ENCODE data around the gene BMPR1B.

The BMPR1B gene

DNA sequence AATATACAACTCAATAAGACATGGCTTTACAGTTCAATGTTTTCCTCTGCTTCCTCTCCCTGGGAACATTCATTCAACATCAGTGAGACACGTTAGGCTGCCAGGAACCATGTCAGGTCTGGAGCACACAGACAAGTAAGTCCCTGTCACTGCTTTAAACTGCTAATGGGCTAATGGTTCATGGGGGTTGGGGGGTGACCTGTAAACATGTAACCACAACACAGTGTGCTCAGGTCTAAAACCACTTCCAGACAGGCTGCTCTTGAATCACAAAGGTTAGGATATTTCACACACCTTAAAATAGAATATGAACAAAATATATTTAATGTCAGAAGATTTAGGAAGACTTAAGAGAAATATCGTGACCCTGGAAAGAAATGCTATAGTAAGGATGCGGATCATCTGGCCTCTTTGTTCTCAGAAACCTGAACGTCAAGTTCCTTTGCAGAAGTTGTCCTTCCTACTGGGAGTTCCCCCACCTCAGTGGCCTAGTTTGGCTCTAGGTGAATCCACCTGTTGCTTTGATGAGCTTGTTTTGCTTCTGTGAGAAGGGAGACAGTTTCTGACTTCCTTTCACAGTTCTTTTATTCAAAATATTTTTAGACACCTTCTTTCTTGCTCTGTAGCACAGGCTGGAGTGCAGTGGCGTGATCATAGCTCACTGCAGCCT, 431.1 kb downstream of the BMPR1B start:
- no peak for DNase-seq (ENCODE audit: low spot score)

DNA sequence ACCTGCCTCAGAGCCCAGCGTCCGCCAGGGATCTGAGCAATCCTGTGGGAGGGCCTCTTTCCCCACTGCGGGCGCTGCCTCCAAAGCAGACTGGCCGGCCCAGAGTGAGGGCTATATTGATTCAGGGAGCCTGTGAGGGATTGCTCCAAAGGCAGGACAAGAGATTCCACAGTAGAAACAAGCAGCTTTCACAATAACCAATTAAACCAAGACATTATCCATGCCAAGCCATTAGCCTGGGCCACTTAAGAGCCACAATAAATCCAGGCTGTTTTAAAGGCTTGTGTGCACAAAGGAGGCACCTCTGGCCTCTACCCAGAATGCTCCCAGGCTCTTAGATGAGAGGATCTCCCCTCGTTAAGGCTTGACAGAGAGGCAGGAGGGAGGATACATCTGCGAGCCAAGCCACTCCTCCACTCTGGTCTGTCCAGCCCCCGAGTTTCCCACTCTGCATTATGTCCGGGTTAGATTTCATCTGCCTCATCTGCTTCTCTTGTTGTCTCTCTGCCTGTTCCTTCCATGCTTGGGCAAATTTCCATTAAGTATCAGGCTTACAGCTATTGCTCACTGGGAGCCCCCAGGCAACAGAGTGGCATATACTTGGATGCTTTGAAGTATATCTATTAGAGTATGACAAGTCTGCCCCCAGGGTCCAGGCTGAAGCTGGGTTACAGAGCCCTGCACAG, 433.1 kb downstream of the BMPR1B start:
- DNase-seq (ENCODE audit: low spot score) = no peak

DNA sequence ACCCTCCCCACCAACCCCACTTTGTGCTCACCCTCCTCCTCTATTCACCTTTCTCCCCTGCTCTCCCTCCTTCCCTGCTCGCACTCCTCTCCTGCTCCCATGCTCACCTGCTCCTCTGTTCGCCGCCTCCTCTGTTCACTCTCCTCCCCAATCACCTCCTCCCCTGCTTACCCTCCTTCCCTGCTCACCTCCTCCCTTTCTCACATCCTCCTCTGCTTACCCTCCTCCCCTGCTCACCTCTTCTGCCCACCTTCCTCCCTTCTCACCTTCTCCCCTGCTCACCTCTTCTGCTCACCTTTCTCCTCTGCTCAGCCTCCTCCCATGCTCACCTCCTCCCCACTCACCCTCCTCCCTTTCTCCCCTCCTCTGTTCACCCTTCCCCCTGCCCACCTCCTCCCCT, 433.8 kb downstream of the BMPR1B start:
- no peak for DNase-seq (ENCODE audit: low spot score)

DNA sequence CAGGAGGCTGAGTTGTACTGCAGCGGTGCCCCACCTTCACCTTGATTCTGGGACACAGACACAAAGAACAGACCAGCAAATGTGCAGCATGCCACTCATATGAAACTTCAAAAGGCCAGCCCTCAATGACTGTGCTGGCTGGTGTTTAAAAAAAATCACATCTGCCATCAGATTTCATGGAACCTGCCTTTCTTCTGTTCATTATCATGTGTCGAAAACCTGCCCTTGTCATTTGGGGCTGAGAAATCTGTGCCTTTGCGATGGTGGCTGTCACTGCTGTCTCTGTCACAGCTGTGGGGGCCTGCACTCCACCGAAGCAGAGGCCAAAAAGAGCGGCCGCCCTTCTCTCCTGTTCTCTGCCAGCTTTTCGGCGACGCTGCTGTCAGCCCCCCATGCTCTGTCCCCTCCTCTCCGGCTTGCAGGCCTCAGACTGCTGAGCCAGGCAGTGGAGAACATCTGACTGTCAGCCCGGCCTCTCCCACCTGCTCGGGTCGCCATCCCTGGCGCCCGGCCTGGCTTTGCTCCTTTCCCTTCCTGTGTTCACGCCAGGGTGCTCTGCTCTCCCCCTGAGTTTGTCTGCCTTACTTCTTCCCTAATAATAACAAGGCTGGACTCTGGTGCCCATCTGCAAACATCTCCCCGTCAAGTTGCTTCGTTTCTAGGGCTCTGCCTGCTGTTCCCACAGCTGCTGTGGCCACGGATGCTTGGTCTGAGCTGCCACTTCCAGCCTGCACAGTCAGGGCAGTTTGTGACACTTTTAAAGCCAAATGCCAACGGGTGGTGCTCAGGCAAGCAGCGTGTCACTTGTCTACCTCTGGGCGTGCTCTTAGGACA, 435.9 kb downstream of the BMPR1B start:
- no peak for DNase-seq (ENCODE audit: low spot score)

DNA sequence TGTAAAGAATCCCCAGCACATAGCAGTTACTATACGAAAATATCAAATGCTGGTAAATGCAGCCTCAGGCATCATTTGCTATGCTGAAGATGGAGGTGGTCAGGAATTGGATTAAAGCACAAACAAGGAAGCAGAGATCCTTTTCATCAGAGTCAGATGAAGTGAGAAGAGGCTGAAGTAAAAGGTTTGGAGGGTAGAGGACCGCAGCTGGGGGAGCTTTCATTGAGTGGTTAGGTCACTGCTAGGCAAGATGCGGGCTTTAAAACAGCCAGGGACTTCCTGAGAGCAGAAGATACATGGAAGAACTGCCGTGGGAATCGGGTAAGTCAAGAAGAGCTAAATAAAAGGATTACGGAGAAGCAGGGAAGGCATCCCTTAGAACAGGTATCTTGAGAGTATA, 439.6 kb downstream of the BMPR1B start:
- no peak for DNase-seq (ENCODE audit: low spot score)

DNA sequence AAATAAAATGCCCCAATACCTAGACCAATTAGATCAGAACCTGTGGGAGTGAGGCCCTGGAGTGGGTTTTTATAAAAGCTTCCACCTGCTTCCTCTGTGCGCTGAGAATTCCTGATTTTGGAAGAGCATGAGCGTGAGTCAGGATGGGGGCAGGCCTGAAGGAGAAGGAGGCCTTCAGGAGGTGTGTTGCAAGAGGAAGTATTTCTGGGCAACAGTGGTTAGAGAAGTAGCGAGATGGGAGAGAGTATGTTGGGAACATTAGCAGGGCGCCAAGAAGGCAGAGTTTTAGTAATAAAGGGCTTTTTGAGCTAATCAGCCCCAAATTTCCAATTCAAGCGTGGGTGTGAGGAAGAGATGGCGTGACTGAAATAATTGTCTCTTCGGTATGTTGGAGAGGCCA, 441.2 kb downstream of the BMPR1B start:
- no peak for DNase-seq (ENCODE audit: low spot score)

DNA sequence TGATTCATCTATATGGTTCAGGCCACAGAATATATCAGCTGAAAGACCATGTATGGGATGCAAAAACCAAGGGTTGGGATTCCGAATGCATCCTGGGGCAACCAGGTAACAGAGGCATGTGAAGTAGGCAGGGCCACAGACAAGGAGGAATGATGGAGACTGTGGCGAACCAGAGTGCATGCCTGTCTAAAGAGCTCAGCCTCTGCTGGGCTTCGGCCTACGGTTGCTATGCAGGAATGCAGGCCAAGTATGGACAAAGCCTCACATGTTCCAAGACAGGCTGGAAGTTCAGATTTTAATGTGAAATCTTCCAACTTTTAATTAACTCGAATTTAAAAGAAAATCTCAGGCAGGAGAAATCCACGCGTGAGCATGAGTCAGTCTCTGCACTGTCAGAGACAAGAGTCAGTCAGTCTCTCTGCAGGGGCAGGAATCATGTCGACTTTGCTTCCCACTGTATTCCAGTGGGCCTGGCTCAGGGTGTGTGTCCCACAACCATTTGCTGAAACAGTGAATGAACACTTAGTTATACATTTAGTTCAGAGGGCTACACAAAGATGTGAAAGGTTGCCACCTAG, 446.6 kb downstream of the BMPR1B start:
- no peak for DNase-seq (ENCODE audit: low spot score)

DNA sequence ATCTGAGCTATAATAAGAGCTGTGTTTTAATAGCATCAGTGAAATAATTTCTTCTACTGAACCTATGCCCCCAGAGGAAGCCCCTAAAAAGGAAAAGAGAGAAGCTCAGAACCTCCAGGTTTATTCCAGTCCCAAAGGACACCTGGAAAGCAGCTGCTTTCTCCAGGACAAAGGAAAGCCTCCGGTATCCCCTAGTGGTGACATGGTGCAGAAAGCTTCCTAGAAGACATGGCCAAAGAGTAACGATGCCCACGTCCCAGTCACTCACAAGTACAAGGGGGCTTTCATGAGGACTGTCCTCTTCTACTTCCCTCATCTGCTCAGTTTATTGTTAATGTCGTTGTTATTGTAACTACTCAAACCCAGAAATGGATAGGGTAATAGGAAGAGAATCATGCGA, 447.1 kb downstream of the BMPR1B start:
- peak; percentile 3 for DNase-seq (ENCODE audit: low spot score)
